Ishikawa (cell line): ENCODE measurements around the gene ZNF428.

ENCODE experiments used
- CEBPB ChIP-seq: IDR thresholded peaks from 2 replicates; pipeline ENCODE4 v1.6.1; 2012
- CREB1 ChIP-seq: IDR thresholded peaks from 2 replicates; pipeline ENCODE4 v1.6.1; 2012; ENCODE audit warnings: low read depth
- EGR1 ChIP-seq: IDR thresholded peaks from 2 replicates; pipeline ENCODE4 v1.6.1; 2012
- EP300 ChIP-seq: IDR thresholded peaks from 2 replicates; pipeline ENCODE4 v1.6.1; 2012; ENCODE audit warnings: borderline replicate concordance
- FOXM1 ChIP-seq: IDR thresholded peaks from 2 replicates; pipeline ENCODE4 v1.6.1; 2012; ENCODE audit warnings: low read depth, borderline replicate concordance
- MAX ChIP-seq: IDR thresholded peaks from 2 replicates; pipeline ENCODE4 v1.6.1; 2012
- NFIC ChIP-seq: IDR thresholded peaks from 2 replicates; pipeline ENCODE4 v1.6.1; 2012
- RAD21 ChIP-seq: IDR thresholded peaks from 2 replicates; pipeline ENCODE4 v1.6.1; 2012; ENCODE audit warnings: low read depth
- REST ChIP-seq: IDR thresholded peaks from 2 replicates; pipeline ENCODE4 v1.6.1; 2012; ENCODE audit warnings: low read depth, mild to moderate bottlenecking
- TAF1 ChIP-seq: IDR thresholded peaks from 2 replicates; pipeline ENCODE4 v1.6.1; 2012; ENCODE audit warnings: low read depth, mild to moderate bottlenecking
- TCF12 ChIP-seq: IDR thresholded peaks from 2 replicates; pipeline ENCODE4 v1.6.1; 2012; ENCODE audit warnings: low read depth
- TEAD4 ChIP-seq: IDR thresholded peaks from 2 replicates; pipeline ENCODE4 v1.6.1; 2012
- USF1 ChIP-seq: IDR thresholded peaks from 2 replicates; pipeline ENCODE4 v1.6.1; 2012
- YY1 ChIP-seq: IDR thresholded peaks from 2 replicates; pipeline ENCODE4 v1.6.1; 2012; ENCODE audit warnings: low read depth
- ZBTB7A ChIP-seq: IDR thresholded peaks from 2 replicates; pipeline ENCODE4 v1.6.1; 2012; ENCODE audit warnings: low read depth

ZNF428 gene

GRCh38 chr19:43611788-43612187 lies 7.6 kb downstream of the ZNF428 start, which contains the start of gene SRRM5:
SRRM5 (plus strand) TSS chr19:43612088; CDS start chr19:43612122, 34 bp downstream.
- TF ChIP-seq USF1 (no peak), EGR1 (no peak), EP300 (no peak), NFIC (no peak), TAF1 (no peak), REST (no peak), CEBPB (no peak), FOXM1 (no peak), TCF12 (no peak), TEAD4 (no peak), YY1 (no peak), CREB1 (no peak), MAX (no peak), ZBTB7A (no peak), RAD21 (no peak)

- TF ChIP-seq EP300 (no peak), REST (no peak)
Measured at GRCh38 chr19:43610493-43610892, 8.9 kb downstream of the ZNF428 start.

- TF ChIP-seq ZBTB7A = no peak
- no peak for TF ChIP-seq REST
- TF ChIP-seq EGR1 = no peak
- TF ChIP-seq FOXM1 = no peak
- no peak for TF ChIP-seq TCF12
- no peak for TF ChIP-seq EP300
- no peak for TF ChIP-seq CEBPB
Measured at GRCh38 chr19:43609872-43610271, 9.6 kb downstream of the ZNF428 start.

- TF ChIP-seq NFIC (no peak), FOXM1 (no peak), ZBTB7A (no peak), USF1 (no peak), MAX (no peak), EGR1 (no peak), REST (no peak), TEAD4 (no peak), TCF12 (no peak), CREB1 (no peak), CEBPB (no peak), YY1 (no peak)
Measured at GRCh38 chr19:43607238-43608205, 11.9 kb downstream of the ZNF428 start.
